Activated naive CD4-positive, alpha-beta T cell treated with Interleukin-2 at 50 U/mL for 16 hours (primary cell): ENCODE results near the gene DDX18.
A peak's percentile ranks its signal among the peaks of the same experiment; 100 is the strongest.
"Not testable (repeated sequence)": the region's sequence is repeated elsewhere in the genome, so short reads cannot be mapped to it uniquely, and the experiment has no call there.

Experiments
- DNase-seq: peaks from one replicate; pipeline ENCODE4 v3.0.0-alpha.2; 2020

DDX18 gene

DNA sequence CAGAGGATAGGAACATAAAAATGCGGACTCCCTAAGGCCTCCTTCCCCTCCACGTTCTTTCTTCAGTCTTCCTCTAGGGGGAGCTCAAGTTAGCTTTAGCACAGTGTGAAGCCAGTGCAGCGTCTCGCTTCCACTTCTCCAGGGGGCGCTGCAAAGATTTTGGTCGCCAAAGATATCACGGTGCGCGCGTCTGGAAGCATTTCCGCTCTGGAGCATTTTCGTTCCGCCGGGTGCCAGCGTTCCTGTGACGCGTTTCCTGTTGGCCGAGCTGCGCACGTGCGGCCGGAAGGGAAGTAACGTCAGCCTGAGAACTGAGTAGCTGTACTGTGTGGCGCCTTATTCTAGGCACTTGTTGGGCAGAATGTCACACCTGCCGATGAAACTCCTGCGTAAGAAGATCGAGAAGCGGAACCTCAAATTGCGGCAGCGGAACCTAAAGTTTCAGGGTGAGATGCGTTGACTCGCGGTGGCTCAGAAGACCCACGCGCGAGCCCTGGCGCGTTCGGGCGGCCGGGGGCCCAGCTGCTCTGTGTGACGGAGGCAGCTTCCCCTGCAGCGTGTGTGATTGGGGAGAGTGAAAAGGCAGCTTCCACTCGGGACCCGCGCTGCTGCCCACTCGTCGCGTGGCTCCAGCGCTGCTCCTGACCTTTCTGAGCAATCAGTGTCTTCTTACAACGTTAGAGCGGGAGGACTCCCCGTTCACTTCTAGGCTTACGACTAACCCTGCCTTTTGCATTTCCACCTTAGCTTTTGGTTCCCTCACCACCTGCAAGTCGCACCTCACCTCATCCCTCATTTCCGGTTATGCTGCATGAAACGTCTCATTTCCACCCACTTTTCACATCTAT lies at the start of gene DDX18:
TSS of gene DDX18 (plus strand) at position 275 of the 848 bp plus-strand sequence. CDS start at position 362, 87 bp downstream.
- peak; percentile 98 for DNase-seq

DNA sequence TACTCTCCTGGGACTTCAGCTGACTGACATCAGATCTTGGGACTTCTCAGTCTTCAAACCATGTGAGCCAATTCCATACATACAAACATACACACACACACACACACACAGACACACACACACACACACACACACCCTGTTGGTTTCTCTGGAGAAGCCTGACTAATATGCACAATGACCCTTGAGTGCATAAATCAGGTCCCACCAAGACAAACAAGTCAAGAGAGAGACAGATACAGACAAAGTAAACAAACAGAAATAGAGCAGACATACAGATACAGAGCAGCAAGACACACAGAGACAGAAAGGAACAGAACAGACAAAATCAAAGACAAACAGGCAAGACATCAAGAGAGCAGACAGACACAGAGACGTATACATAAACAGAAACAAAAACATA lies 43.8 kb upstream of the DDX18 start:
- no peak for DNase-seq

- DNase-seq = no peak
These were observed 42.4 kb upstream of the DDX18 start for GRCh38 chr2:117771969-117772630.

- DNase-seq = no peak
These were observed 39.8 kb upstream of the DDX18 start for GRCh38 chr2:117774716-117775115.

GRCh38 chr2:117775703-117776219 lies 38.7 kb upstream of the DDX18 start:
- DNase-seq = no peak

DNA sequence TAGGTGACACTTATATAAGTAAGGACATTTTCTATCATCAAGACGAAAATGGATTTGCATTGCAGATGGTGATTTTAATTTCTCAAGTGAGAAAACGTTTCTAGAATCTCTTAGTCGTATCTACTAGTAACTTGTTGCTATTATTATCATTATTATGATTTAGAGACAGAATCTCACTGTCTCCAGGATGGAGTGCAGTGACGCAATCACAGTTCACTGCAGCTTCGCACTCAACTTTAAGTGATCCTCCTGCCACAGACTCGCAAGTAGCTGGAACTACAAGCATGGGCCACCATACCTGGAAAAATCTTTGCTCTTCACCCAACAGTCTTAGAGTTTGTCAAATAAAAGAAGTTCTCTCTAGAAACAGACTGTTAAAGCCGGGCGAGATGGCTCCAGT lies 37.6 kb upstream of the DDX18 start:
- no peak for DNase-seq

DNA sequence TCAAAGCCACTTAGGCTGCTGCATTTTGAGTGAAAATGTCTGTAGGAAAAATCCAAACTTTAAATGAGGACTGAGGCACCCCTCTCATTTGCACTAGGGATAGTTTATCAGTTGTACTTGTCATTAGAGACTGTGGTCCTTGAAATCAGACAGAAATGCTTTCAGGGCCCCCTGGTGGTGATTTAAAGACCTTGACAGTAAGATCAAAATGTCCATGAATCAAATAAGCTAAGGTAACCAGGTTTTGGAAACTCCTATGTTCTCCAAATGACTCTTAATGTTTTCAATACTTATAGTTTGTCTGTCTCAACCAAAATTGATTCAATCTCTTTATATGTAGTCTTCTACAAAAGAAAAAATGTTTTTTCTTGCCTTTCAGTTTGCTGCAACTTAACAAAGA lies 28.8 kb upstream of the DDX18 start:
- peak; percentile 11 for DNase-seq

DNA sequence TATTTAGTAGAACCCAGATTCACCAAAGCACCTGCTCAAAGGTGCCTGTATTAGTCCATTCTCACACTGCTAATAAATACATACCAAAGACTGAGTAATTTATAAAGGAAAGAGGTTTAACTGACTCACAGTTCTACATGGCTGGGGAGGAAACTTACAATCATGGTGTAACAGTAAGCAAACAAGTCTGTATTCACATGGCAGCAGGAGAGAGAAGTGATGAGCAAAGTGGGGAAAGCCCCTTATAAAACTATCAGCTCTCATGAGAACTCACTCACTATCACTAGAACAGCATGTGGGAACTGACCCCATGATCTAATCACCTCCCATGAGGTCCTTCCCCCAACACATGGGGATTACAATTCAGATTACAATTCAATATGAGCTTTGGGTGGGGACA lies 28.0 kb upstream of the DDX18 start:
- no peak for DNase-seq

DNA sequence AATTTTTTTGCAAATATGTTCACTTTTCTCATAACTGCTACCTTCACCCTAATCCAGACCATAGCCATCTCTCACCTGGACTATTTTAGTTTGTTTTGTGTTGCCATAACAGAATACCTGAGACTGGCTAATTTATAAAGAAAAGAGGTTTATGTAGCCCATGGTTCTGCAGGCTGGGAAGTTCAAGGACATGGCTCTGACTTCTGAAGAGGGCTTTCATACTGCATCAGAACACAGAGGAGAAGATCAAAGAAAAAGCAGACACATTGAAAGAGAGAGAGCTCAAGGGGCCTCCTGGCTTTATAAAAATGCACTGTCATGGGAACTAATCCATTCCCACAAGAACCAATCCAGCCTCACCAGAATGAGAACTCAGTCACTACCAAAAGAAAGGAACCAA lies 25.0 kb upstream of the DDX18 start:
- DNase-seq = no peak

GRCh38 chr2:117794668-117795067 lies 19.8 kb upstream of the DDX18 start:
- DNase-seq = no peak

DNA sequence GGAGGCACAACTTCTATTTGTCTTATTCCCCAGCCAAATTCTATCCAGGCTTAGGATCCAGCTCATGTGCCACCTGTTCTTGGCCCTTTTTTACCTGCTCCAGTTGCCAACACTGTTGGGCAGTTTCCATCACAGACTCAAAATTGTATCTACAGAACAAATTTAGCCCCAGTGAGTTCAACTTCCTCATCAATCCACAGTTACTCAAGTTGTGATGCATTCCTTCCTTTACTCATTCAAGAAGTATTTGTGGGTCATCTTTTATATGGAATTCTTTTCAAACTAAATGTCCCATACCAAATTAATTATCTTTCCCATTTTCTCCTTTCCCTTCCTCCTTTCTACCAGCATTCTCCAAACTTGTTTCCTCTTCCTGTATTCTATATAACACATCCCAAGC lies 12.7 kb upstream of the DDX18 start:
- DNase-seq = no peak

- DNase-seq = peak; percentile 4
These were observed 10.7 kb upstream of the DDX18 start for GRCh38 chr2:117803644-117804325.

GRCh38 chr2:117812443-117812842 lies 2.0 kb upstream of the DDX18 start:
- no peak for DNase-seq

DNA sequence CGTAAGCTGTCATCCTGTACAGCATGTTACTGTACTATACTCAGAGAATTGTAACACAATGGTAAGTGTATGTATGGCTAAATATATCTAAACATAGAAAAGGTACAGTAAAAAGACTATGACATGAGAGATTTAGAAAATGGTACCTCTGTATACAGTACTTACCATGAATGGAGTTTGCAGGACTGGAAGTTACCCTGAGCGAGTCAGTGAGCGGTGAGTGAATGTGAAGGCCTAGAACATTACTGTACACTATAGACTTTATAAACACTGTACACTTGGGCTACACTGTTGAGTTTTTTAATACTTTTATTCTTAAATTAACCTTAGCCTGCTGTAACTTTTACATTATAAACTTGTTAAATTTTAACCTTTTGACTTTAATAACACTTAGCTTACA lies 1.5 kb downstream of the DDX18 start:
- no peak for DNase-seq

DNA sequence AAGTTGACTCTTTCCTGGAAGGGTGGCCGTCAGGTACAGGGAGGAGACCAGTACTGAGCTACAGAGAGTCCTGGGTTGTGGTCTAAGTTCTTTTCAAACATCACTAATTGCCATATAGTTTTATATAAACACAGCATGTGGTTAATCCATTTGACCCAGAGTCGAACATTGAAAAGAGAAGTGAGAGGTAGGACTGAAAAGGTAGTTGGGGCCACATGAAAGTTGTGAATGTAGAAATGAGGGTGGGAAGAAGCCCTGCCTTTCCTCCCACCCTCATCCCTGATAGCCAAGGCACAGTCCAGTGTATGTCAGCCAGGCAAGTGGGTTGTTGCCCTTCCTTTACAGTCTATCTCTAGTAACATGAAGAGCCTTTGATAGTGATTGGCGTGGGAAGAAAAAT lies 4.4 kb downstream of the DDX18 start:
- DNase-seq = no peak

DNA sequence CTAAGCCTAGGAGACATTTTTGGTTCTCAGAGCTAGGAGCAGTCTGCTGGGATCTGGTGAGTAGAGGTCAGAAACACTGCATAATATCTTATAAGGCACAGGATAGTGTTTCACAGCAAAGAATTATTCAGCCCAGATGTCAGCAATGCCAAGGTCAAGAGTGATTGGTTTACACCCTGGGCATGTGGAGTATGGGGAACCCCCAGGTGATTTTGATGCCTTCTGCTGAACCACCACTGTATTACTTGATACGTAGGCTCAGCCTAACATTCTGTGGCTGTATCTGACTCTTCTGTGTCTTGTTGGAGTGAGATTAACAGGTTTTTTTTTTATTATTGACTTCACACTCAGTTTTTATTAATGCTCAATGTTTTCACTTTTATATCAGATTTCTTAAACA lies 6.0 kb downstream of the DDX18 start:
- DNase-seq = no peak

DNA sequence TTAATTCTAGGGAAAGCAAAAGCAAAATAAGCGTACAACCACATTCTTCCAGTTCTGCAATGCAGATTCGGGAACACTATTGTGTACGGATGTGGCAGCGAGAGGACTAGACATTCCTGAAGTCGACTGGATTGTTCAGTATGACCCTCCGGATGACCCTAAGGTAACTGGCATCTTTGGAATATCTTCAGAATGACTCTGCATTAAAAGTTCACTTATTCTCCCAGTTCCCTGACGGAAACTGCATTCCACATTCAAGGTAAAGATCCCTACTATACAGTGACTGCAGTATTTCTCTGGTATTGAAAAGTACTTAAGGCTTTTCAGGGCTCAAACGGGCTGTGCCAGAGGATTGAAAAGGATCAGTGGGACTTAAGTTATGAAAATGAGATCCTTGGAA lies 10.9 kb downstream of the DDX18 start:
- DNase-seq = no peak

GRCh38 chr2:117827464-117827863 lies 13.0 kb downstream of the DDX18 start:
- DNase-seq = not testable (repeated sequence)

DNA sequence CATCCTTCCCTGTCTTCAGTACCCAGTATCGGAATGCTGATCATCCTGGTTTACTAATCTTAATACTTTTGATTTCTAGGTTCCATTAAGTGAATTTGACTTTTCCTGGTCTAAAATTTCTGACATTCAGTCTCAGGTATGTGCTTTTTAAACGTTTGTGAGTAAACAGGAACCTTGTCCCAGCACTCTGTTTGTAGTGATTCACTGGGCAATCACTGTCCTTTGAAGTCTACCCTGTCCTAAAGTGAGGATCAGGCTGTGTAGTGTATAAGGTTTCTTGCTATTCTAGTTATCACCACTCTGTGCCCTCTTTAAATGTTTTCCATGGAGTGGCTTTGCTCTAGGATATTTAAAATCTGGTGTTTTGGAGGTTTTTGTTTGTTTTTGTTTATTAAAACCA lies 14.4 kb downstream of the DDX18 start:
- DNase-seq = no peak

GRCh38 chr2:117832332-117832731 lies 17.8 kb downstream of the DDX18 start:
- no peak for DNase-seq

DNA sequence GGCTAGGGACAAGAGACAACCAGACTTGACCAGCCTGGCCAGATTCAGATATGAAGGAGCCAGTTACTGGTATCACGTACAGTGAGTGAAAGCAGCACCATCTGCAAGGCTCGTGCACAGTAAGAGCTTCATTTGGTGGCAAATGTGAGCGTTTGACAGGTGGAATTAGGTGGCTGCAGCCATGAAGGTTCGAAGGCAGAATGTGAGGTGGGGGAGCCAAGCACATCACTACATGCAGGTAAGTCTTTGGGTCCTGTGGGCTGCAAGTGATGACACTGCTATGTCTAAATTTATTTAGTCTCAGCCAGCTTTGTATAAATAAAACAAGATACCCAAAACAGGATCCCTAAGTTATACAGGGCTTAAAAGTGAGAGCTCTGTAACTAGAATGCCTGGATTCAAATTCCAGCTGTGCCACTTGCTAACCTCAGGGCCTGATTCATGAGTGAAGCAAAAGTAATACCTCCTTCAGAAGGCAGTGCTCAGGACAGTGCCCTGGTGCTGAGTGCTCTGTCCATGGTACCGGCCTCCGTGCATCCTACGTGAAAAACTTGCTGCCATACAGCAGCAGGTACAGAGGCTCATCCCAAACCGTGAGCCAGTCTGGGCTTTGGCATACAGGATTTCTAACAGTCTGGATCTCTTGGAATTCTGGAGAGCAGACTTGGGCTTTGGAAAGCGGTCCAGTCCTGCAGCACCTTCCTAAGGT lies 18.6 kb downstream of the DDX18 start:
- DNase-seq = no peak

- DNase-seq = no peak
These were observed 19.4 kb downstream of the DDX18 start for GRCh38 chr2:117833911-117834310.

- no peak for DNase-seq
These were observed 20.5 kb downstream of the DDX18 start for GRCh38 chr2:117834992-117835391.
